Breast epithelium (tissue), 3 donors: ENCODE measurements around the gene NELL1.

Experiments used
- CTCF ChIP-seq, 3 donors: fragments of 450-650 bp; IDR thresholded peaks; one replicate each; pipeline ENCODE4 v1.5.1; 2016 to 2017; ENCODE audit warnings: antibody characterized with exemption in 3 of 3, mild to moderate bottlenecking in 3 of 3, moderate library complexity in 3 of 3
- POLR2A ChIP-seq: fragments of 450-650 bp; IDR thresholded peaks from one replicate; pipeline ENCODE4 v1.6.1; 2016; ENCODE audit warnings: antibody characterized with exemption, mild to moderate bottlenecking, moderate library complexity

GRCh38 chr11:20861322-20861721, 191.9 kb downstream of the NELL1 start:
- TF ChIP-seq CTCF (IDR thresholded peaks at IDR 0.05), result no peak
- TF ChIP-seq POLR2A, result no peak
